ENCODE measurements around the gene AMPH. TPM values are rescaled to one million over a fixed set of nuclear protein-coding genes. Genes with fewer than 3 reads are reported as not detected.

The AMPH gene
- total RNA-seq, 1 donor from 2014 or later: 1.8 TPM

- no peak overlapping the region for H3K27ac Mint-ChIP-seq
- H3K4me1 Mint-ChIP-seq (ENCODE audit: low read depth): no peaks in the 10 kb centered on the region
- no peak for DNase-seq (ENCODE audit: low spot score, unreplicated experiment)
- no peak overlapping the region for H3K4me3 Mint-ChIP-seq (ENCODE audit: low read depth)
- TF ChIP-seq CTCF (IDR thresholded peaks at IDR 0.05; ENCODE audit: unreplicated experiment): no peak
- H3K9me3 Mint-ChIP-seq (ENCODE audit: low read depth): no peaks in the 10 kb centered on the region
- no peaks in the 10 kb centered on the region for H3K36me3 Mint-ChIP-seq (ENCODE audit: insufficient read depth)
- peaks cover 4% of the 10 kb centered on the region for H3K27me3 Mint-ChIP-seq
These were observed 76.6 kb downstream of the AMPH start for GRCh38 chr7:38554586-38554985.

- Mint-ChIP-seq H3K27ac (no peak overlapping the region), H3K36me3 (ENCODE audit: insufficient read depth) (no peaks in the 10 kb centered on the region), H3K4me1 (ENCODE audit: low read depth) (no peaks in the 10 kb centered on the region), H3K27me3 (peaks cover 4% of the 10 kb centered on the region), H3K4me3 (ENCODE audit: low read depth) (no peak overlapping the region), H3K9me3 (ENCODE audit: low read depth) (no peaks in the 10 kb centered on the region)
- DNase-seq (ENCODE audit: low spot score, unreplicated experiment): no peak
- no peak for TF ChIP-seq CTCF (IDR thresholded peaks at IDR 0.05; ENCODE audit: unreplicated experiment)
These were observed 80.3 kb downstream of the AMPH start for GRCh38 chr7:38550836-38551235.

GRCh38 chr7:38548605-38549004 is 82.6 kb downstream of the AMPH start:
- no peak overlapping the region for H3K27ac Mint-ChIP-seq
- H3K27me3 Mint-ChIP-seq: peaks cover 4% of the 10 kb centered on the region
- no peak for TF ChIP-seq CTCF (IDR thresholded peaks at IDR 0.05; ENCODE audit: unreplicated experiment)
- H3K9me3 Mint-ChIP-seq (ENCODE audit: low read depth): no peaks in the 10 kb centered on the region
- H3K36me3 Mint-ChIP-seq (ENCODE audit: insufficient read depth): no peaks in the 10 kb centered on the region
- no peaks in the 10 kb centered on the region for H3K4me1 Mint-ChIP-seq (ENCODE audit: low read depth)
- no peak for DNase-seq (ENCODE audit: low spot score, unreplicated experiment)
- H3K4me3 Mint-ChIP-seq (ENCODE audit: low read depth): no peak overlapping the region

GRCh38 chr7:38546763-38547162 is 84.4 kb downstream of the AMPH start:
- no peak for TF ChIP-seq CTCF (IDR thresholded peaks at IDR 0.05; ENCODE audit: unreplicated experiment)
- no peaks in the 10 kb centered on the region for H3K36me3 Mint-ChIP-seq (ENCODE audit: insufficient read depth)
- no peak overlapping the region for H3K27ac Mint-ChIP-seq
- no peaks in the 10 kb centered on the region for H3K4me1 Mint-ChIP-seq (ENCODE audit: low read depth)
- no peaks in the 10 kb centered on the region for H3K9me3 Mint-ChIP-seq (ENCODE audit: low read depth)
- no peak overlapping the region for H3K4me3 Mint-ChIP-seq (ENCODE audit: low read depth)
- peaks cover 4% of the 10 kb centered on the region for H3K27me3 Mint-ChIP-seq
- no peak for DNase-seq (ENCODE audit: low spot score, unreplicated experiment)

- no peaks in the 10 kb centered on the region for H3K36me3 Mint-ChIP-seq (ENCODE audit: insufficient read depth)
- H3K4me1 Mint-ChIP-seq (ENCODE audit: low read depth): no peaks in the 10 kb centered on the region
- no peak for DNase-seq (ENCODE audit: low spot score, unreplicated experiment)
- no peaks in the 10 kb centered on the region for H3K27me3 Mint-ChIP-seq
- H3K27ac Mint-ChIP-seq: no peak overlapping the region
- no peaks in the 10 kb centered on the region for H3K9me3 Mint-ChIP-seq (ENCODE audit: low read depth)
- H3K4me3 Mint-ChIP-seq (ENCODE audit: low read depth): no peak overlapping the region
- TF ChIP-seq CTCF (IDR thresholded peaks at IDR 0.05; ENCODE audit: unreplicated experiment): peak; percentile 11
These were observed 85.2 kb downstream of the AMPH start for GRCh38 chr7:38545977-38546376.

Measured in progenitor cell of endocrine pancreas (in vitro differentiated cells).